Pancreas (tissue), 10 donors: Measurements from ENCODE around the gene PCSK6. TPM values are rescaled to one million over a fixed set of nuclear protein-coding genes. Genes with fewer than 3 reads are reported as not detected.

Source experiments
- ATAC-seq, 4 donors: fragments of 200-7000 bp; cut with Tn5 transposase; one replicate each; pipeline versions ENCODE4 v1.8.0 to v1.9.1; 2020; ENCODE audit warnings: mild to moderate bottlenecking in 4 of 4, moderate library complexity in 4 of 4
- DNase-seq, 6 donors: peaks; one replicate each; pipeline ENCODE4 v3.0.0-alpha.2; 2020
- FAIRE-seq: peaks from 2 replicates; lab custom pipeline; 2012; peaks lifted over from hg19 to GRCh38; lab: Jason Lieb, UNC
- H3K27ac ChIP-seq, 4 donors: fragments of 200-600 bp; sonication (generic); 1 replicate in 3 of 4; 2 replicates in 1 of 4; pipeline versions ENCODE4 v1.5.0 to v1.8.0; 2020
- H3K27me3 ChIP-seq, 4 donors: fragments of 200-600 bp; one replicate each; pipeline ENCODE4 v1.8.0; 2021
- H3K36me3 ChIP-seq, 3 donors: fragments of 200-600 bp; sonication (generic) in 1 of 3; one replicate each; pipeline versions ENCODE4 v1.5.0 to v1.8.0; 2020 to 2021
- H3K4me1 ChIP-seq, 3 donors: fragments of 200-600 bp; one replicate each; pipeline ENCODE4 v1.8.0; 2021
- H3K4me3 ChIP-seq, 4 donors: fragments of 200-600 bp; sonication (generic) in 2 of 4; one replicate each; pipeline versions ENCODE4 v1.5.0 to v1.8.0; 2020 to 2021
- H3K9me3 ChIP-seq, 4 donors: fragments of 200-600 bp; one replicate each; pipeline ENCODE4 v1.8.0; 2021
- WGBS, 2 donors: extraction: QIAGEN DNeasy Blood & Tissue Kit; methylation state at CpG; one replicate each; pipeline ENCODE4 v1.1.7; 2013; 5-methylcytosine and 5-hydroxymethylcytosine counted together
- intact Hi-C, 3 donors: fragments of 100-400 bp; cut with DNase I; formaldehyde crosslinking; loops; one replicate each; pipeline versions ENCODE4 v1.11.1 to v1.14.2; 2022
- polyA plus RNA-seq, 2 donors: library from polyadenylated mRNA; stranded (reverse); fragments of 200-250 nt; gene quantifications; one replicate each; pipeline ENCODE4 v1.2.3, GENCODE V29; 2013
- total RNA-seq, 6 donors: library from RNA; stranded (reverse); fragmentation: NEBNext Ultra II Directional in 4 of 6; extraction: Animal tissue kit (Norgen Biotek cat#: 25700) in 4 of 6; gene quantifications; one replicate each; pipeline versions ENCODE4 v1.2.1 to v1.2.4, GENCODE V29; 2021 to 2023
- TF ChIP-seq, protein P1 (sequence below), 4 donors: fragments of 200-600 bp; sonication (generic) in 3 of 4; IDR thresholded peaks; one replicate each; pipeline versions ENCODE4 v1.5.0 to v1.8.0; 2021; ENCODE audit warnings: antibody characterized with exemption in 4 of 4
- donor health status: healthy with polysubstance abuse.
- donor health status: DM: no; HTN: no; CAD: no; lungs with moderate emphysema.
- donor health status: DM: no; HTN: no; CAD: no.
- donor health status: control.
- donor health status: control.
- donor health status: Bipolar disorder and iron deficiency.
- donor health status: DM: yes; HTN: yes; CAD: no.
- donor health status: DM: no; HTN: no; CAD: no.
- donor health status: DM: no; HTN: no; CAD: no.
- donor health status: DM: yes; HTN: yes; CAD: no.

PCSK6 gene
- total and polyA plus RNA-seq, 8 donors, result 0.87 to 4.5 (median 3.0) TPM

DNA sequence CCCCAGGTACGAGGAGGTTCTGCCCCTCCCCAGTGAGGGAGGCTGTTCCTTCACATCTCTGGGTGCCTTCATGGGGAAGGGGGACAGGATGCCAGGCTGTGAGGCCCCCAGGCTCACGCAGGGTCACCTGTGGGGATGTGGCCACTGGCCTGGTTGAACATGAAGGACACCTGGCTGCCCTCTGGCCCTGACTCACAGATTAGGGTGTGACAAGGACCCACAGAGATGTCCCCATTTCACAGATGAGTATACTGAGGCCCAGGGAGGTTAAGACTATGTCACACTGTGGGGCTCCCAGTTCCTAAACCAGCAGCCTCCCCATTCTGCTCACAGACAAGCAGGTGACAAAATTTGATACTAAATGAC, 42.4 kb downstream of the PCSK6 start:
- Histone ChIP-seq H3K4me3 (no peak overlapping the region), H3K9me3 (no peaks in the 10 kb centered on the region), H3K27me3 (no peaks in the 10 kb centered on the region), H3K4me1 (peaks cover 0 to 9% (median 0%) of the 10 kb centered on the region in 3 donors), H3K36me3 (no peaks in the 10 kb centered on the region), H3K27ac (no peak overlapping the region)
- DNase-seq (no peak), ATAC-seq (no peak), FAIRE-seq (no peak)
- TF ChIP-seq, protein P1, sequence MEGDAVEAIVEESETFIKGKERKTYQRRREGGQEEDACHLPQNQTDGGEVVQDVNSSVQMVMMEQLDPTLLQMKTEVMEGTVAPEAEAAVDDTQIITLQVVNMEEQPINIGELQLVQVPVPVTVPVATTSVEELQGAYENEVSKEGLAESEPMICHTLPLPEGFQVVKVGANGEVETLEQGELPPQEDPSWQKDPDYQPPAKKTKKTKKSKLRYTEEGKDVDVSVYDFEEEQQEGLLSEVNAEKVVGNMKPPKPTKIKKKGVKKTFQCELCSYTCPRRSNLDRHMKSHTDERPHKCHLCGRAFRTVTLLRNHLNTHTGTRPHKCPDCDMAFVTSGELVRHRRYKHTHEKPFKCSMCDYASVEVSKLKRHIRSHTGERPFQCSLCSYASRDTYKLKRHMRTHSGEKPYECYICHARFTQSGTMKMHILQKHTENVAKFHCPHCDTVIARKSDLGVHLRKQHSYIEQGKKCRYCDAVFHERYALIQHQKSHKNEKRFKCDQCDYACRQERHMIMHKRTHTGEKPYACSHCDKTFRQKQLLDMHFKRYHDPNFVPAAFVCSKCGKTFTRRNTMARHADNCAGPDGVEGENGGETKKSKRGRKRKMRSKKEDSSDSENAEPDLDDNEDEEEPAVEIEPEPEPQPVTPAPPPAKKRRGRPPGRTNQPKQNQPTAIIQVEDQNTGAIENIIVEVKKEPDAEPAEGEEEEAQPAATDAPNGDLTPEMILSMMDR (IDR thresholded peaks at IDR 0.05), result no peak
- intact Hi-C loops, result no loop called here
- 86 to 95% methylated on average over 2 of the region's 2 CpGs for WGBS, 2 donors

DNA sequence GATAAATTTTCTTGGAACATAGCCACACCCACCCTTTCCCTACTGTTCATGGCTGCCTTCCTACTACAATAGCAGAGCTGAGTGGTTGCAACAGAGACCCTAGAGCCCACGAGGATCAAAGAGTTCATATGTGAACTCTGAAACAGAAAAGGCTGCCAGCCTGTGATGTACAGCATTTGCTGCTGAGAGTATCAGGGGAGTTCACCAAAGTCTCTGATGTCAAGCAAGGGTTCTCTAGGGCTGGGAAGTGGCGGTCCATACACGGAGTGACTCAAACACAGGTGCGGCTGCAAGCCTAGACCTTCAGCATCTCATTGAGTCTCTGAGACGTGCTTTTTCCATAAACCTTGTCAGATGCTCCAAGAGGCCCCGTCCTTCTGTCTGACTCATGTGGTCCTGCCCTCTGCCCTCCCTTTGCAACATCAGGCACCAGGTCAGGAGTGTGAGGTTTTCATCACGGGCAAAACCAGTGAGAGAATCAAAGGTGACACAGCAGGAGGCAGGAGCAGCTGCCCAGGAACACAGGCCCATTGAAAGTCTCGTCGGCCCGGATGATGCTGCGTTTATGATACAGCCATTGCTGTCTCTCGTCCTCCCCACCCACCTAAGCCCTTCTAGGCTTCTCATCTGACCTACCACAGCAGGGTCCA, 42.9 kb downstream of the PCSK6 start:
- Histone ChIP-seq H3K9me3 (no peaks in the 10 kb centered on the region), H3K27ac (no peak overlapping the region), H3K36me3 (no peaks in the 10 kb centered on the region), H3K4me1 (peaks cover 0 to 5% (median 0%) of the 10 kb centered on the region in 3 donors), H3K27me3 (no peaks in the 10 kb centered on the region), H3K4me3 (no peak overlapping the region)
- WGBS, 2 donors, result 71 to 76% methylated on average over 12 of the region's 12 CpGs
- intact Hi-C loops, result no loop called here
- TF ChIP-seq, protein P1 (IDR thresholded peaks at IDR 0.05), result no peak
- DNase-seq (no peak), ATAC-seq (no peak), FAIRE-seq (no peak)

DNA sequence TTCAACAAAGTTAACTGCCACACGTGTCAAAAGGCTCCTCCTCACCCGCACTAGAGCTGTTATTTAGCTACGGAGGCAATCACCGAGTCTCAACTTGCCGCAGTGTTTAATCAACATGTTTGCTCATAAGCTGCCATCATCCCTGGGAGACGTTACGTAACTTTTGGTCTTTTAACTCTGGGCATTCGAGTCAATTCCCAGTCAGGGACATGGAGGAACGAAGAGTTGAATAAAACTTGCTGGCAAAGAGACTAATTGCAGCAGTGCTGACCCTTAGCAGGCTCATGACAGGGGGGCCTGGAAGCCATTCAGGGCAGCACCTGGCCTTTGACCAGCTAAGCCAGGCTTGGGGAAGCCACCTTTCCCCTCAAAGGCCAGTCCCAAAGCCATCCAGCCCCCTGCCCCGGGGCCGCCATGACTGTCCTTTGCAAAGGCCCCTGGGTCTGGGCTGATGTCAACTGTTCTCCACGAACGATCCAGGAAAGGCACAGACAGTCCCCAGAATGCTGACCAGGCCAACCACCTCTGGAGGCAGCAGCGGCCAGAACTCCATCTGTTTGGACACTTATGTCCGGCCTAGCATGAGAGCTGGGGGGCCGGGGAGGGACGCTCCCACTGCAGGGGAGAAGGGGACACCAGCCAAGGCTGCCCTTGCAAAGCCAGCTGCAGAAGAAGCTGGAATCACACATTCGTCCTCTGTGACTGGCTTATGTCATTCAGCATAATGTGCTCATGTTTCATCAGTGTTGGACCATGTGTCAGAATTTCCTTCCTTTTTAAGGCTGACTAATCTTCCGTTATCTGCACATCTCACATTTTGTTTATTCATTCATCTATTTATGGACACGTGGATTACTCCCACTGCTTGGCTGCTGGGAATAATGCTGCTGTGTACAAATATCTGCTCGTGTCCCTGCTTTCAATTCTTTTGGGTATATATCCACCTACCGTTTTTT, 43.7 kb downstream of the PCSK6 start:
- intact Hi-C loops, result no loop called here
- TF ChIP-seq, protein P1 (IDR thresholded peaks at IDR 0.05), result no peak
- Histone ChIP-seq H3K4me3 (no peak overlapping the region), H3K27ac (no peak overlapping the region), H3K27me3 (no peaks in the 10 kb centered on the region), H3K4me1 (peaks cover 0 to under 1% (median 0%) of the 10 kb centered on the region in 3 donors), H3K9me3 (no peaks in the 10 kb centered on the region), H3K36me3 (no peaks in the 10 kb centered on the region)
- DNase-seq (no peak), FAIRE-seq (no peak), ATAC-seq (peak in 3 of 4 donors; percentile 34 to 67 (median 50))
- WGBS, 2 donors, result 72 to 73% methylated on average over 22 of the region's 22 CpGs

DNA sequence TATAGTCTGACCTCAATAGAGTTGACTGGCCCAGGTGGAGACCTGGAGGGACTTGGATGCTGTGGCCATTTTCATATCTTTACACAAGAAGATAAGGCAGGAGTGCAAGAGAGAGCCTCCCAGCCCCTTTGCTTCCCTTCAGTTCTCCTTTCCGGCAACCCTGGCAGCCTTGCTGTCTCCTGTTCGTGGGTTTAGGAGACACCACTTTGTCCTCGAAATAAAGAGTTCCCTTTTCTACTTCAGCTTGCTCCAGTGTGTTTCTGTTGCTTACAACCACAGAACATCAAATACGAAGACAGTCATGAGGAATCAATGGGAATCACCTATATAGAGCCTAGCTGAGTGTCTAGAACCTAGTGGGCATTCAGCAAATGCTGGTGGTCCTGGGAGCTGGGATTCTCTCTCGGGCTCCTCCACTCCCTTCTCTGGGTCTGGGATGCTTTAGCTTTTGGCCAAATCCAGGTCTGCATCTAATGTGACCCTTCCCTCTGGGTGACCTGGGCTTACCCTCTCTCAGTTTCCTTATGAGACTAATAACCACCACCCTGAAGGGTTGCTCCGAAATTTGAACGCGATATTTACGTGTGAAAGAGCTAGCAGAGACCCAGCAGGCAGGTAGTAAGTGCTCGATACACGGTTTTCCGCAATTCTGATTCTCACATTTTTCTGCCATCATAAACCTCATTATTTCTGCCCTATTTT, 44.5 kb downstream of the PCSK6 start:
- 96 to 97% methylated on average over 12 of the region's 12 CpGs for WGBS, 2 donors
- Histone ChIP-seq H3K4me1 (peaks cover 0 to 9% (median 0%) of the 10 kb centered on the region in 3 donors), H3K9me3 (no peaks in the 10 kb centered on the region), H3K4me3 (no peak overlapping the region), H3K27ac (no peak overlapping the region), H3K27me3 (no peaks in the 10 kb centered on the region), H3K36me3 (no peaks in the 10 kb centered on the region)
- ATAC-seq (no peak), FAIRE-seq (no peak), DNase-seq (no peak)
- intact Hi-C loops, result no loop called here
- TF ChIP-seq, protein P1 (IDR thresholded peaks at IDR 0.05), result no peak
